GM18873 (cell line): ENCODE measurements around the gene YARS1.

ENCODE experiments used
- ATAC-seq: cut with Tn5 transposase; IDR thresholded peaks from one replicate; pipeline ENCODE4 v1.9.1; 2021; ENCODE audit warnings: mild to moderate bottlenecking, moderate library complexity, moderate number of reproducible peaks; ENCODE audit not compliant: unreplicated experiment, low FRiP score

The YARS1 gene

DNA sequence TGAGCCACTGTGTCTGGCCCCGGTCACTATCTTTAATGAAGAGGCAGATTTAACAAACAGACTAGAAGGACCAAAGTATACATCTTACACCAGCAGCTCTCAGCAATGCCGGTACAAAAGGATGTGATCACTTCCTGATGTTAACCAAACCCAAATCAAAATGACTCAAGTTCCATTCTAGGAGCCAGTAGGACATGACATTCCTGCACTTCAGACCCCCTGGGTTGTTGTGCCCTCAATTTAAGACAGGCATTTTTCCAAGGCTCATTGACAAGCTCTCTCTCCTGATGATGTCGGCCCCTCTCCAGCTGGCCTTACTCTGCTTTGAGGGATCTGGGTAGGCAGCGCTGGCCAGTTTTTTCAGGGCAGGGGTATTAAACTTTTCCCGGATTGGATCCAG, 35.1 kb downstream of the YARS1 start:
- no peak for ATAC-seq

DNA sequence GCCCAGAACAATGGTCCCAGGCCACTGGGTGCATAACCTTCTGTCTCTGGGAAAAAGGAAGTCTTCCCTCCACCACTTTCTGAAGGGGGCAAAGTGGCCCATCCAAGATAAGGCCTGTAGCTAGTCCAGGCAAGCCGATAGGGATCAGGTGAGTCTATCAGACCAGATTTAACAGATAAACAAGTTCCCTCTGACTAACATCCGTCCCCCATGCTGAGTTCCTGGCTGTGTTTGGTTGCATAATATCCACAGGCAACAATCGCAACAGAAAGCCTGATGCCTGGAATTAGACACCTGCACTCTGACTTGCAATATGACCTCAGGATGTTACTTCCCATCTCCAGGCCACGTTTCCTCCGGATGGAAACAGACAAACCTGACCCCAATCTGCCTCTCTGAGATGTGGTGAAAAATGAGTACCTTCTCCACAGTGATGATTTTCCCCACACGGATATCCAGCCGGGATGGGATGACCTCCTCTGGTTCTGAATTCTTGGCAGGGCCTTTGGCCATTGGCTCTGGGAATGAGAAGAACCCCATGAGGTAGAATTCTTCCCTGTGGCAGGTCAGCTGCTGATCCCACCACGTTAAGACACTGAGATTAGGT, 36.4 kb downstream of the YARS1 start:
- ATAC-seq, result no peak

DNA sequence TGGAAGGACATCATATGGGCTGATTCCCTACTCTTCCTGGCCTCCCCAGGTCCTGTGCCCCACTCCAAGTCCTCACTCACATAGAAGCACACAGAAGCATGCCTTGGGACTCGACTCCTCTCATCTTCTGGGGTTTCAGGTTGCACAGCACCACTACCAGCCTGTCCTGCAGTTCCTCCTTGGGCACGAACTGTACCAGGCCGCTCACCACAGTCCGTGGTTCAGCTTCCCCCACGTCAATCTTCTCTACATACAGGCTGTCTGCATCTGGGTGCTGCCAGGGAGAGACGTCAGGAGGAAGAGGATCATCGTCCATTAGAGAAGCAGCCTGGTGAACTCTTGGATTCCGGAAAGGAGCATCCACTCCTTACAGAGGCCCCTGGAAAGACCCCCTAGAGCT, 37.2 kb downstream of the YARS1 start:
- no peak for ATAC-seq

DNA sequence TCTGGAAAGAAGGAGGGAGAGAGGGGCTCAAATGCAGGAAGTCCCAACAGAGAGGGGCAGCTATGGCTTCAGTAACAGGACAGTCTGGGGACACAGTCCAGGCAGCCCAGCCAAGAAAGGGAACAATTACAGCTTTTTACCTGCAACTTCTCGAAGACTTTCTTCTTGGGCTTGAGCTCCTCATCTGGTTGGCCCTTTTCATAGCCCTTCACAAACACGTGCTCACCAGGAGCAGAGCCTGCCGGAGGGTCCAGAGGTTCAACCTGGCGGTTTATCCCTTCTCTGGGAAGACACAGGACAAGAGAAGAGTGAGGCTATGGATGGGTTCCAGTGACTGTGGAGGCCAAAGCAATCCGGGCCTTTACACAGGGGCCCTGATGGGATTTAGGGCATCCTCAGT, 37.9 kb downstream of the YARS1 start:
- ATAC-seq, result no peak

DNA sequence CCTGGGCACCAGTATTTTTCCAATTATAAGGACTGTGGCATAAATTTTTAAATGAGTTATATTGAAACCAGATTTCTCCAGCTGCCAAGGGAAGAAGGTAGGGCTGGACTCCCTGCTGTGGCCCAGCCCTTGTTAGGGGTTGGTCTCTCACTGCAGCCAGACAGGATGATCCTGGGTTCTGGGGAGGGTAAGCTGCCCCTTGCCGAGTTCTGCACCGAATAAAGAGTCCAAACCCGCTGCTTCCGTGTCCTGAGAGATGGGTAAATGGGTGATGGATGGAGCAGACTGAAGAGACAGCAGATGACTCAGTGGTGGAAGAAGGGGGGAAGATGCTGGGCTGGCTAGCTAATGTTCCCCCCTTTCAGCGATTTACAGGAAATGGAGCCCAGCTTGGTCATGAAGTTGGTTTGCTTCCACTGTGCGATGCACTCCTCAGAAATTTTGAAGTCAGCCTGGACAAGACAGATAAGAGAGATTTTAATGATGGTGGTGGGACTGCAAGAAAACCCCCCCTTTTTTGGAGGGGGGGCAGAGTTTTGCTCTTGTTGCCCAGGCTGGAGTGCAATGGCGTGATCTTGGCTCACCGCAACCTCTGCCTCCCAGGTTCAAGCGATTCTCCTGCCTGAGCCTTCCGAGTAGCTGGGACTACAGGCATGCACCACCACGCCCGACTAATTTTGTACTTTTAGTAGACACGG, 41.4 kb downstream of the YARS1 start:
- ATAC-seq, result no peak

DNA sequence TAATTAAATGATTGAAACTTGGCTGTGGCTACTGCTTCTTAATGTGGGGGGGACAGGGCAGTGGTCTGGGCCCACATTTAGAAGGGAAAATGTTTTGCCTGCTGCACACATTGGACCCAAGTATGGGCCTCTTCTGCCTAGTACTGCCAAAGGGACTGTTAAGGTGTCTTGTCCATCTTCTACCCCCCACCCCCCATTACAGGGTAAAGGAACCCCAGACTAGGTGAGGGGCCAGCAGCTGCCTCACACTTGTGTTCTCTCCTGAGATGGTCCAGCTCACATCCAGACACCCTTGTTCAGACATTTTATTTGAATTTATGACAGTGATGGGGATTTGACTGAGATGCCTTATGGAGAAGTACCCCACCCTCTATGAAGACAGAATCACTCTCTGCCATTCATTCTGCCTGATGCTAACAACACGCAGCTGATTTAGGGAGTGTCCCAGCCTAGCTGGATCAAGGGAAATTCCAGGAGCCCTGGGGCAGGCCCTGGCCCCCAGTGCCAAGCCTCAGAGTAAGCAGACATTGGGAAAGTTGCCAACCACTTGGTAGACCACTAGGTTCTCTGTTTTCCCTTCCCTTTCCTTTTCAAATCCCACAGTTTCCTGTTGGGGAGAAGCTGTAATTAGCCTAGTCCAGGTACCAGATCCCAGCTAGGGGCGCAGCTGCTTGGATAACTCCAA, 42.1 kb downstream of the YARS1 start:
- no peak for ATAC-seq

DNA sequence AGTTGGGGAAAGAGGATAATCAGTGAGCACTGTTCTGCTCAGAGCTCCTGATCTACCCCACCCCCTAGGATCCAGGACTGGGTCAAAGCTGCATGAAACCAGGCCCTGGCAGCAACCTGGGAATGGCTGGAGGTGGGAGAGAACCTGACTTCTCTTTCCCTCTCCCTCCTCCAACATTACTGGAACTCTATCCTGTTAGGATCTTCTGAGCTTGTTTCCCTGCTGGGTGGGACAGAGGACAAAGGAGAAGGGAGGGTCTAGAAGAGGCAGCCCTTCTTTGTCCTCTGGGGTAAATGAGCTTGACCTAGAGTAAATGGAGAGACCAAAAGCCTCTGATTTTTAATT, 42.7 kb downstream of the YARS1 start:
- ATAC-seq, result no peak

DNA sequence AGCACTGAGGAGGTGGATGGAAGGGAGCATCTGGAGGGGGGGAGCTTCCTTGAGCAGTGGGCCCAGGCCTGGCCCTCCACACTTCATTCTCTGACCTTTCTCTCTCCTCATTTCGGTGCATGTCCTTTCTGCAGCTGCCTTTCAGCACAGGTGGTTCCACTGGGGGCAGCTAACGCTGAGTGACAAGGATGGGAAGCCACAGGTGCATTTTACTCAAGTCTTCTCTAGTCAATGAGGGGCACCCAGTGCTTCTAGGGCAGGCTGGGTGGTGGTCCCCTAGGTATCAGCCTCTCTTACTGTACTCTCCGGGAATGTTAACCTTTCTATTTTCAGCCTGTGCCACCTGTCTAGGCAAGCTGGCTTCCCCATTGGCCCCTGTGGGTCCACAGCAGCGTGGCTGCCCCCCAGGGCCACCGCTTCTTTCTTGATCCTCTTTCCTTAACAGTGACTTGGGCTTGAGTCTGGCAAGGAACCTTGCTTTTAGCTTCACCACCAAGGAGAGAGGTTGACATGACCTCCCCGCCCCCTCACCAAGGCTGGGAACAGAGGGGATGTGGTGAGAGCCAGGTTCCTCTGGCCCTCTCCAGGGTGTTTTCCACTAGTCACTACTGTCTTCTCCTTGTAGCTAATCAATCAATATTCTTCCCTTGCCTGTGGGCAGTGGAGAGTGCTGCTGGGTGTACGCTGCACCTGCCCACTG, 43.2 kb downstream of the YARS1 start:
- ATAC-seq, result no peak

DNA sequence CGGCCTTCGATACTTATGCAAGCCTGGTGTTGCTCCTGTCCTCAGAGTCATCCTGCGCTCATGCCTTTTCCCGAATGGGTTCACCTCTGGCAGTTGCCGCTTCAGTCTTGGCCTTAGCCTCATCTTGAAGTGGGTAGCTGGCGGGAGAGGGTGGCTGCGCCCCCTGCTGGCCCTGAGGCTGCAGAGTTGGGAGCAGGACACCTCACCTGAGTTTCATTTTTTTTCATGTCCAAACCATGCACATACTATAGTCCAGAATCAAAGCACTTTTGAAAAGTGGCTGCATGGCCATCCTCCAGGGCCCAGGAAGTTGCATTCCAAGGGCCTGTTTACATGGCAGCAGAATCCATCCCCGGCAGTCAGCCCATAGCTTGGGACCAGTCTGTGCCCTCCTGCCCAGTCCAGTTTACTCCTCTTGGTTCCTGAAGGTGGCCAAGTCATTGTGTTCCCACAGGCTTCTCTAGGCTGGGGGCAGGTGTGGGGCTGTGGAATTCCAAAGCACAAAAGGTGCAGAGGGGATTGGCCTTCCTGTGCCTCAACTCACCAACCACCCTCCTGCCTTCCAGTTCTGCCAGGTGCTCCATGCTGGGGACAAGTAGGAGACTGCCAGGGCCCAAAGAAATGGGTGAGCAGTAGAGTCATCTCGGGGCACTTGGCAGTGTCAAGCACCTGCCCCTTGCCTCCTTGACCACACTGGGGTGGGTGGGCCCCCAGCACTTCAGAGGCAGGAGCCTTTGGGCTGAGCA, 44.0 kb downstream of the YARS1 start:
- no peak for ATAC-seq

DNA sequence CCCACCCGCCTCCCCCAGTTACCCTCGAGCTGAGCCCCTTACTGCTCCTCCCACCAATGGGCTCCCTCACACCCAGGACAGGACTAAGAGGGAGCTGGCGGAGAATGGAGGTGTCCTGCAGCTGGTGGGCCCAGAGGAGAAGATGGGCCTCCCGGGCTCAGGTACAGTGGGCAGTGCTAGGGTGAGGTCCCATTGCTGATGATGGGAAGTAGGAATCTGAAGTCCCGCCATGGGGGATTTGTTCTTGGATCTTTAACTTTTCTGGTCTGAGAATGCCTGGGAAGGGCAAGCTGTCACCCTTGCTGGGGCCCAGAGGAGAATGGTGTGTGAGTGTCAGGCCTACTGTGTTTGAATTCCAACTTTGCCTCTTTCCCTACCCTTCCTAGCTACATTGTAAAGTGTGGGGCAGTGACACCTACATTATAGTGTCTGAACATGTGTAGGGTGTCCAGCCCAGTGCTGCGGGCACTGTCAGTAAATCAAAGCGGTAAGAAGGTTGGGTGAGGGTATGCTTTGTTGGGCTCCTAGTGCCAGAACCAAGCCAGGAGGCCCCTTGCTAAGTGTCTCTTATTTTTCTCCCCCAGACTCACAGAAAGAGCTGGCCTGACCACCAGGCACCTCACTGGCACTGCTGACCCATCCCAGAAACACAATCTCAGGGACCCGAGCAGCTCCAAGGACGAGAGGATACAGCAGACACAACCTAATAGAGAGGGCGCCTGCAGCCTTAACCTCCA, 44.7 kb downstream of the YARS1 start:
- ATAC-seq, result no peak

DNA sequence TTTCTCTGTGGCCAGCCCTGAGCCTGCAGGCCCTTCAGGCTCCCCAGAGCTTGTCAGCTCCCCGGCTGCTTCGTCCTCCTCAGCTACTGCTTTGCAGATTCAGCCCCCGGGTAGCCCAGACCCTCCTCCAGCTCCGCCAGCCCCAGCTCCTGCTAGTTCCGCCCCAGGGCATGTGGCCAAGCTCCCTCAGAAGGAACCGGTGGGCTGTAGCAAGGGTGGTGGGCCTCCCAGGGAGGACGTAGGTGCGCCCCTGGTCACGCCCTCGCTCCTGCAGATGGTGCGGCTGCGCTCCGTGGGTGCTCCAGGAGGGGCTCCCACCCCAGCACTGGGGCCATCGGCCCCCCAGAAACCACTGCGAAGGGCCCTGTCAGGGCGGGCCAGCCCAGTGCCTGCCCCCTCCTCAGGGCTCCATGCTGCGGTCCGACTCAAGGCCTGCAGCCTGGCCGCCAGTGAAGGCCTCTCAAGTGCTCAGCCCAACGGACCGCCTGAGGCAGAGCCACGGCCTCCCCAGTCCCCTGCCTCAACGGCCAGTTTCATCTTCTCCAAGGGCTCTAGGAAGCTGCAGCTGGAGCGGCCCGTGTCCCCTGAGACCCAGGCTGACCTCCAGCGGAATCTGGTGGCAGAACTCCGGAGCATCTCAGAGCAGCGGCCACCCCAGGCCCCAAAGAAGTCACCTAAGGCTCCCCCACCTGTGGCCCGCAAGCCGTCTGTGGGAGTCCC, 45.4 kb downstream of the YARS1 start:
- ATAC-seq, result no peak

DNA sequence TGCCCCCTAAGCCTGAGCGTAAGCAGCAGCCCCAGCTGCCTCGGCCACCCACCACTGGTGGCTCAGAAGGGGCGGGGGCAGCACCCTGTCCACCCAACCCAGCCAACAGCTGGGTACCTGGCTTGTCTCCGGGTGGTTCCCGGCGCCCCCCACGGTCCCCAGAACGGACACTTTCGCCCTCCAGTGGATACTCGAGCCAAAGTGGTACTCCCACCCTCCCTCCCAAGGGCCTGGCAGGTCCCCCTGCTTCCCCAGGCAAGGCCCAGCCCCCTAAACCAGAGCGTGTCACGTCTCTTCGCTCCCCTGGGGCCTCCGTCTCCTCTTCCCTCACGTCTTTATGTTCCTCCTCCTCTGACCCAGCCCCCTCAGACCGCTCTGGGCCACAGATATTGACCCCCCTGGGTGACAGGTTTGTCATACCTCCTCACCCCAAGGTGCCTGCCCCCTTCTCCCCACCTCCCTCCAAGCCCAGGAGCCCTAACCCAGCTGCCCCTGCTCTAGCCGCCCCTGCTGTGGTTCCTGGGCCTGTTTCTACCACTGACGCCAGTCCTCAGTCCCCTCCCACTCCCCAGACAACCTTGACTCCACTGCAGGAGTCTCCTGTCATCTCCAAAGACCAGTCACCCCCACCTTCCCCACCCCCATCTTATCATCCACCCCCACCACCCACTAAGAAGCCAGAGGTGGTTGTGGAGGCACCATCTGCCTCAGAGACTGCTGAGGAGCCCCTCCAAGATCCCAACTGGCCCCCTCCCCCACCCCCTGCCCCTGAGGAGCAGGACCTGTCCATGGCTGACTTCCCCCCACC, 46.2 kb downstream of the YARS1 start:
- ATAC-seq, result no peak

DNA sequence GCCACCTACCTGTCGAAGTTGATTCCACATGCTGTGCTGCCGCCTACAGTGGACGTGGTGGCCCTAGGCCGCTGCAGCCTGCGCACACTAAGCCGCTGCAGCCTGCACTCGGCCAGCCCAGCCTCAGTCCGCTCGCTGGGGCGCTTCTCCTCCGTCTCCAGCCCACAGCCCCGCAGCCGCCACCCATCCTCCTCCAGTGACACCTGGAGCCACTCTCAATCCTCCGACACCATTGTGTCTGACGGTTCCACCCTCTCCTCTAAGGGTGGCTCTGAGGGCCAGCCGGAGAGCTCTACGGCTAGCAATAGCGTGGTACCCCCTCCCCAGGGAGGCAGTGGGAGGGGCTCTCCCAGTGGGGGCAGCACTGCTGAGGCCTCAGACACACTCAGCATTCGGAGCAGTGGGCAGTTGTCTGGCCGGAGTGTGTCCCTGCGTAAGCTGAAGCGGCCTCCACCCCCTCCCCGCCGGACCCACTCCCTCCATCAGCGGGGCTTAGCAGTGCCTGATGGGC, 46.9 kb downstream of the YARS1 start:
- no peak for ATAC-seq

DNA sequence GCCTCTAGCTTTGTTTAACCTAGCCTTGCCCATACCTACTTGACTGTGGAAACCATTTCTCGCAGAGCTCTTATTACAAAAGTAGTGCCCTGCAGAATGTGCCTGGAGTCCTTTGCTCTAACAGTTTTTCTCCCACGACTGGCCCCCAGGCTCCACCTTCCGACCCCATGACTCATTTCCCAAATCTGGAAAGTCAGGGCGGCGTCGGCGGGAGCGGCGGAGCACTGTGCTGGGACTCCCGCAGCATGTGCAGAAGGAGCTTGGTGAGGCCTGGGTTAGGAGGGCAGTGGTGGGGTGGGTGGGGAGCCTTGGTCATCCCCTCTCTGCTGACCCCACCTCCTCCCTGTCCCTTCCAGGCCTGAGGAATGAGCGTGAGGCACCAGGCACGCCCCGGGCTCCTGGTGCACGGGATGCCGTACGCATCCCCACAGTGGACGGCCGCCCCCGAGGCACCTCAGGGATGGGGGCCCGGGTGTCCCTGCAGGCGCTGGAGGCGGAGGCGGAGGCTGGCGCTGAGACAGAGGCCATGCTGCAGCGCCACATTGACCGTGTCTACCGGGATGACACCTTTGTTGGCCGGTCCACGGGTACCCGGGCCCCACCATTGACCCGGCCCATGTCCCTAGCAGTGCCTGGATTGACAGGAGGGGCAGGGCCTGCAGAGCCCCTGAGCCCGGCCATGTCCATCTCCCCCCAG, 47.5 kb downstream of the YARS1 start:
- no peak for ATAC-seq

DNA sequence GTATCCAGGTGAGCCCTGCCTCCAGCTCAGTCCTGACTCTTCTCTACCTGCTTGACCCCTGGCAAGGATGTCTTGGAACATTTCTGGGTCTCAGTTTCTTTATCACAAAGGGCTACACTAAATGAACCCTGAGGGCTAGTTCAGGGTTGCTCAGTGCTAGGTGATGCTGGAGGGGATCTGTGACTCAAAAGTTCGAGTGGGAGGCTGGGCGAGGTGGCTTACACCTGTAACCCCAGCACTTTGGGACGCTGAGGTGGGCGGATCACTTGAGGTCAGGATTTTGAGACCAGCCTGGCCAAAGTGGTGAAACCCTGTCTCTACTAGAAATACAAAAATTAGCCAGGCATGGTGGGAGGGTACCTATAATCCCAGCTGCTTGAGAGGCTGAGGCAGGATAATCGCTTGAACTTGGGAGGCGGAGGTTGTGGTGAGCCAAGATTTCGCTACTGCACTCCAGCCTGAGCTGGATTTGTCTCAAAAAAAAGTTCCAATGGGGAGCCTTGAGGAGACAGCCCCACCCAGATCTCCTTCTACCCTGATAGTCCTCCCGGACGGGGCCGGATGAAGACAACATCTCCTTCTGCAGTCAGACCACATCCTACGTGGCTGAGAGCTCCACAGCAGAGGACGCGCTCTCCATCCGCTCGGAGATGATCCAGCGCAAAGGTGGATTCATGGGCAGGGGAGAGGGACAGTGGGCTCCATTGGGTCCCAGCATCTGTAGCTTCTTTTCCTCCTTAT, 48.9 kb downstream of the YARS1 start:
- ATAC-seq, result no peak

DNA sequence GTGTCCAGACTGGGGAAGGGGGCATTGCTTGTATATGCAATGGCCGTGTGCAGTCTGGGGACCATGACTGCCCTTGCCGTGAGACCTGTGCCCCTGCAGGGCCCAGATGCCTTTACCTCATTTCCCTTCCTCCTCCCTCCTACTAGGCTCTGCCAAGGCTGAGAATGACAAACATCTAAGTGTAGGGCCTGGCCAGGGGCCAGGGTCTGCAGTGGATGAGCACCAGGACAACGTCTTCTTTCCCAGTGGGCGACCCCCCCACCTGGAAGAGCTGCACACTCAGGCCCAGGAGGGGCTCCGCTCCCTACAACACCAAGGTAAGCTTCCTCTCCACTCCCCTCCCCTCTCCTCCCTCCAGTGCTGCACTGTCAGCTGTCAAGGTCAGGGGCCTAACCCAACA, 49.5 kb downstream of the YARS1 start:
- no peak for ATAC-seq

DNA sequence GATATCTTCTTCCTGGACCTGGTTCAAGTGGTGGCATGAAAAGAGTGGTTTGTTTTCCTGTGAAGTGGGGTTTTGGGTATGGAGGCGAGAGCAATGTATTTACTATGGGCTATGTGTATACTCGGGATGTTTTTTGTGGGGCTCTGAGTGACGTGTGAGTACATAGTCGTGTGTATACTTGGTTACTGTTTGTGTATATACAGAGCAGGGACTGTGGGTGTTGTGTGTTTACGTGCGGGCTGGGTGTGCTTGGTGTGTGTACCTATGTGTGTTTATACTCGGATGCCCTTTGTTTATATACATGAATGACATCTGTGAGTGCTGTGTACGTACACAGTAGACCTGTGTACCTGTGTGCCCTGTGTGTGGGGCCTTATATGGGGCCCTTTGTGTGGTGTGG, 50.0 kb downstream of the YARS1 start:
- ATAC-seq, result no peak
